Keratinocyte (primary cell): ENCODE results near the gene TIFAB. TPM values are rescaled to one million over a fixed set of nuclear protein-coding genes. Genes with fewer than 3 reads are reported as not detected.

Source experiments
- DNase-seq: peaks from one replicate; pipeline ENCODE4 v3.0.0-alpha.2; 2011; ENCODE audit warnings: low read depth, missing footprints, low spot score
- FAIRE-seq: peaks from 2 replicates; lab custom pipeline; 2011; peaks lifted over from hg19 to GRCh38; lab: Jason Lieb, UNC
- H2AFZ ChIP-seq: 2 replicates; pipeline ENCODE4 v1.6.0; 2012; ENCODE audit warnings: low read length, control low read depth, inconsistent platforms; ENCODE audit not compliant: control insufficient read depth
- H3K27ac ChIP-seq: 2 replicates; pipeline ENCODE4 v1.5.1; 2011; ENCODE audit warnings: low read length; ENCODE audit not compliant: control insufficient read depth, insufficient read depth
- H3K27me3 ChIP-seq: 3 replicates; pipeline ENCODE4 v1.6.0; 2011; ENCODE audit warnings: low read length; ENCODE audit not compliant: control insufficient read depth, insufficient read depth; ENCODE audit errors: extremely low read depth
- H3K36me3 ChIP-seq, 2 experiments: 2 replicates in 1 of 2; 3 replicates in 1 of 2; pipeline ENCODE4 v1.5.1; 2011; ENCODE audit warnings: low read length in 2 of 2, mild to moderate bottlenecking in 1 of 2; ENCODE audit not compliant: control insufficient read depth in 2 of 2, insufficient read depth in 2 of 2; ENCODE audit errors: extremely low read depth in 1 of 2
- H3K4me1 ChIP-seq: 3 replicates; pipeline ENCODE4 v1.5.1; 2011; ENCODE audit warnings: low read length; ENCODE audit not compliant: control insufficient read depth, insufficient read depth; ENCODE audit errors: extremely low read depth
- H3K4me2 ChIP-seq: 3 replicates; pipeline ENCODE4 v1.6.0; 2011; ENCODE audit warnings: low read depth, low read length; ENCODE audit not compliant: control insufficient read depth, insufficient read depth; ENCODE audit errors: extremely low read depth
- H3K4me3 ChIP-seq, 3 experiments: fragments of 200-600 bp in 1 of 3; sonication (generic) in 1 of 3; 2 replicates in 2 of 3; 3 replicates in 1 of 3; pipeline ENCODE4 v1.5.1; 2011 to 2016; ENCODE audit warnings: low read length in 3 of 3, mild to moderate bottlenecking in 3 of 3, control low read depth in 2 of 3, inconsistent platforms in 1 of 3, low read depth in 1 of 3, mixed read lengths in 1 of 3, mixed run types in 1 of 3, moderate library complexity in 1 of 3; ENCODE audit not compliant: control insufficient read depth in 2 of 3, insufficient read depth in 2 of 3; ENCODE audit errors: extremely low read depth in 1 of 3
- H3K79me2 ChIP-seq: 2 replicates; pipeline ENCODE4 v1.6.0; 2012; ENCODE audit warnings: low read length; ENCODE audit not compliant: control insufficient read depth, insufficient read depth
- H3K9ac ChIP-seq: 3 replicates; pipeline ENCODE4 v1.6.0; 2011; ENCODE audit warnings: low read length; ENCODE audit not compliant: control insufficient read depth, insufficient read depth; ENCODE audit errors: extremely low read depth
- H3K9me1 ChIP-seq: 3 replicates; pipeline ENCODE4 v1.6.0; 2011; ENCODE audit warnings: low read length; ENCODE audit not compliant: control insufficient read depth, insufficient read depth; ENCODE audit errors: extremely low read depth
- H3K9me3 ChIP-seq: 2 replicates; pipeline ENCODE4 v1.5.1; 2012; ENCODE audit warnings: low read depth, low read length; ENCODE audit not compliant: control insufficient read depth
- H4K20me1 ChIP-seq: 3 replicates; pipeline ENCODE4 v1.6.0; 2011; ENCODE audit warnings: low read length; ENCODE audit not compliant: control insufficient read depth, insufficient read depth; ENCODE audit errors: extremely low read depth
- EZH2 ChIP-seq: IDR thresholded peaks from one replicate; pipeline ENCODE4 v1.6.1; 2012; ENCODE audit warnings: inconsistent platforms, mild to moderate bottlenecking, low read length, moderate library complexity
- dilution Hi-C: fragments of 300-500 bp; cut with MboI; formaldehyde crosslinking; loops from one replicate; pipeline ENCODE4 v1.7.0; 2020; ENCODE audit warnings: low sequenced_read_pairs; ENCODE audit not compliant: extremely low pct_ligation_motif_present
- polyA plus RNA-seq, 5 experiments: library from polyadenylated mRNA; depleted of rRNA in 3 of 5; stranded (reverse) in 3 of 5; stranded (forward) in 1 of 5; unstranded in 1 of 5; fragments of >200 nt; gene quantifications; 1 replicate in 1 of 5; 2 replicates in 3 of 5; 3 replicates in 1 of 5; pipeline versions ENCODE4 v1.2.1 to v1.2.3, GENCODE V29; 2011 to 2012; ENCODE audit warnings: missing spikeins in 2 of 5, low read depth in 1 of 5, low replicate concordance in 1 of 5
- TF ChIP-seq, protein P1 (sequence below), 3 experiments: IDR thresholded peaks in 1 of 3; conservative IDR thresholded peaks in 1 of 3; optimal IDR thresholded peaks in 1 of 3; 2 replicates in 2 of 3; 3 replicates in 1 of 3; pipeline versions ENCODE3 to v1.5.1; 2011; ENCODE audit warnings: low read length in 3 of 3, mild to moderate bottlenecking in 3 of 3, moderate library complexity in 2 of 3, control low read depth in 1 of 3, inconsistent platforms in 1 of 3; ENCODE audit not compliant: insufficient read depth in 2 of 3; ENCODE audit errors: extremely low read depth in 1 of 3

Gene TIFAB
- polyA plus RNA-seq, 1 donor (not counting 4 experiments of a cell fraction or from before 2014, with no cell fraction given) = not detected

DNA sequence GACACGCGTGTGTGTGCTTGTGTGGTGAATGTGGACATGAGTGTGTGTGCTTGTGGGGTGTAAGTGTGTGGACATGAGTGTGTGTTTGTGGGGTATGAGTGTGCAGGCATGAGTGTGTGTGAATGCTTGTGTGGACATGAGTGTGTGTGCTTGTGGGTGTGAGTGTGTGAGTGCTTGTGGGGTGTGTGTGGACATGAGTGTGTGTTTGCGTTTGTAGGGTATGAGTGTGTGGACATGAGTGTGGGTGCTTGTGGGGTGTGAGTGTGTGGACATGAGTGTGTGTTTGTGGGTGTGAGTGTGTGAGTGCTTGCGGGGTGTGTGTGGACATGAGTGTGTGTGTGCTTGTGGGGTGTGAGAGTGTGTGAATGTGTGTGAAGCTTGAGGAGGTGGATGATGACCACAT lies 29.8 kb upstream of the TIFAB start:
- TF ChIP-seq EZH2 = no peak
- TF ChIP-seq, protein P1, sequence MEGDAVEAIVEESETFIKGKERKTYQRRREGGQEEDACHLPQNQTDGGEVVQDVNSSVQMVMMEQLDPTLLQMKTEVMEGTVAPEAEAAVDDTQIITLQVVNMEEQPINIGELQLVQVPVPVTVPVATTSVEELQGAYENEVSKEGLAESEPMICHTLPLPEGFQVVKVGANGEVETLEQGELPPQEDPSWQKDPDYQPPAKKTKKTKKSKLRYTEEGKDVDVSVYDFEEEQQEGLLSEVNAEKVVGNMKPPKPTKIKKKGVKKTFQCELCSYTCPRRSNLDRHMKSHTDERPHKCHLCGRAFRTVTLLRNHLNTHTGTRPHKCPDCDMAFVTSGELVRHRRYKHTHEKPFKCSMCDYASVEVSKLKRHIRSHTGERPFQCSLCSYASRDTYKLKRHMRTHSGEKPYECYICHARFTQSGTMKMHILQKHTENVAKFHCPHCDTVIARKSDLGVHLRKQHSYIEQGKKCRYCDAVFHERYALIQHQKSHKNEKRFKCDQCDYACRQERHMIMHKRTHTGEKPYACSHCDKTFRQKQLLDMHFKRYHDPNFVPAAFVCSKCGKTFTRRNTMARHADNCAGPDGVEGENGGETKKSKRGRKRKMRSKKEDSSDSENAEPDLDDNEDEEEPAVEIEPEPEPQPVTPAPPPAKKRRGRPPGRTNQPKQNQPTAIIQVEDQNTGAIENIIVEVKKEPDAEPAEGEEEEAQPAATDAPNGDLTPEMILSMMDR (optimal IDR thresholded peaks at IDR 0.05 in 1 of 3, IDR thresholded peaks at IDR 0.05 in 1 of 3, conservative IDR thresholded peaks at IDR 0.05 in 1 of 3; ENCODE audit: extremely low read depth in 1 of 3, insufficient read depth in 2 of 3, low read length in 3 of 3) = no peak
- Histone ChIP-seq H3K36me3 (no peaks in the 10 kb centered on the region), H3K27me3 (no peaks in the 10 kb centered on the region), H2AFZ (no peak overlapping the region), H3K79me2 (no peaks in the 10 kb centered on the region), H3K9ac (no peak overlapping the region), H3K27ac (no peak overlapping the region), H3K4me2 (no peak overlapping the region), H3K9me3 (no peaks in the 10 kb centered on the region), H3K4me1 (no peaks in the 10 kb centered on the region), H3K4me3 (no peak overlapping the region), H3K9me1 (no peaks in the 10 kb centered on the region), H4K20me1 (no peaks in the 10 kb centered on the region)
- dilution Hi-C loops = no loop called here
- DNase-seq (no peak), FAIRE-seq (peak; percentile 9)

DNA sequence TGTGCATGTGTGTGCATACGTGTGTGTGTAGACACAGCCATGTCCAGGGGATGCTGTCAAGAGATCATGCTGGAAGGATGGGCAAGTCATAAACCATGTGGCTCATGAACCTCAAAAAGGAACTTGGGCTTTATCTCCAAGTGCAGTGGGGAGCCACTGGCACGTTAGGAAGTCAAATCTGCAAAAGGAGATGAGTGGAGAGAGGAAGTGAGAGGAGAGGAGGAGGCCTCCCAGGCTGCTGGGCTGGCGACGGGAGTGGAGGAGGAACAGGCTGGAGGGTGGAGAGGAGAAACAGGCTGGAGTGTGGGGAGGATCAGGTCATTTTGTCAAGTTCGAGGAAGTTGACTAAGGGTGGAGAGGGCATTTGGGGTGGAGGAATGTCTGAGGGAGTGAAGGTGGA lies 29.2 kb upstream of the TIFAB start:
- Histone ChIP-seq H3K27me3 (no peaks in the 10 kb centered on the region), H3K4me1 (no peaks in the 10 kb centered on the region), H2AFZ (no peak overlapping the region), H3K9me3 (no peaks in the 10 kb centered on the region), H3K36me3 (no peaks in the 10 kb centered on the region), H3K4me2 (no peak overlapping the region), H3K27ac (no peak overlapping the region), H3K4me3 (no peak overlapping the region), H3K79me2 (no peaks in the 10 kb centered on the region), H4K20me1 (no peaks in the 10 kb centered on the region), H3K9me1 (no peaks in the 10 kb centered on the region), H3K9ac (no peak overlapping the region)
- FAIRE-seq (no peak), DNase-seq (no peak)
- TF ChIP-seq, protein P1 (optimal IDR thresholded peaks at IDR 0.05 in 1 of 3, IDR thresholded peaks at IDR 0.05 in 1 of 3, conservative IDR thresholded peaks at IDR 0.05 in 1 of 3; ENCODE audit: extremely low read depth in 1 of 3, insufficient read depth in 2 of 3, low read length in 3 of 3) = no peak
- TF ChIP-seq EZH2 = no peak
- dilution Hi-C loops = no loop called here
